WTC11 (cell line): Measurements from ENCODE around the gene ADARB2. TPM values are rescaled to one million over a fixed set of nuclear protein-coding genes. Genes with fewer than 3 reads are reported as not detected.

Experiments used
- ATAC-seq: fragments of 200-7000 bp; cut with Tn5 transposase; 2 replicates; pipeline ENCODE4 v1.10.0; 2021; ENCODE audit warnings: mild to moderate bottlenecking, moderate library complexity
- CTCF ChIA-PET: fragments of 300-600 bp; sonication (Branson Sonifier 250); formaldehyde crosslinking; loops from one replicate; lab custom pipeline; 2021; ENCODE audit warnings: antibody characterized with exemption; lab: Charles Lee
- POLR2A ChIA-PET: fragments of 350-600 bp; sonication (Branson Sonifier 250); formaldehyde crosslinking; loops from one replicate; lab custom pipeline; 2021; ENCODE audit warnings: antibody characterized with exemption; lab: Charles Lee
- DNase-seq: peaks from one replicate; pipeline ENCODE4 v3.0.0; 2021; ENCODE audit warnings: low spot score
- H3K27ac Mint-ChIP-seq: 2 replicates; pipeline ENCODE4 v1.8.0; 2021; ENCODE audit warnings: mixed read lengths
- H3K27me3 Mint-ChIP-seq: 2 replicates; pipeline ENCODE4 v1.8.0; 2021; ENCODE audit warnings: low read depth, mild to moderate bottlenecking, moderate library complexity, mixed read lengths
- H3K36me3 Mint-ChIP-seq: 2 replicates; pipeline ENCODE4 v1.8.0; 2021; ENCODE audit warnings: mixed read lengths
- H3K4me1 Mint-ChIP-seq: 2 replicates; pipeline ENCODE4 v1.8.0; 2022; ENCODE audit warnings: mixed read lengths
- H3K4me3 Mint-ChIP-seq: 2 replicates; pipeline ENCODE4 v1.8.0; 2021; ENCODE audit warnings: mild to moderate bottlenecking, moderate library complexity, mixed read lengths
- H3K9me3 Mint-ChIP-seq: 2 replicates; pipeline ENCODE4 v1.8.0; 2021; ENCODE audit warnings: mixed read lengths
- CREB1 ChIP-seq: sonication (generic); formaldehyde crosslinking; IDR thresholded peaks from 2 replicates; pipeline ENCODE4 v1.8.0; 2023; ENCODE audit warnings: mild to moderate bottlenecking, missing genetic modification reagents
- EMX1 ChIP-seq: fragments of 250-450 bp; sonication (Bioruptor Pico); IDR thresholded peaks from 2 replicates; pipeline ENCODE4 v1.8.0; 2021; ENCODE audit warnings: mild to moderate bottlenecking
- FOXJ3 ChIP-seq: sonication (generic); formaldehyde crosslinking; IDR thresholded peaks from 2 replicates; pipeline ENCODE4 v1.9.0; 2021; ENCODE audit warnings: missing genetic modification reagents, mild to moderate bottlenecking, borderline replicate concordance
- FOXK1 ChIP-seq: sonication (generic); formaldehyde crosslinking; IDR thresholded peaks from 2 replicates; pipeline ENCODE4 v1.8.0; 2022; ENCODE audit warnings: mild to moderate bottlenecking, moderate library complexity, missing genetic modification reagents
- GRHL2 ChIP-seq: fragments of 250-450 bp; sonication (Bioruptor Pico); IDR thresholded peaks from 2 replicates; pipeline ENCODE4 v1.8.0; 2022; ENCODE audit warnings: mild to moderate bottlenecking, moderate library complexity; ENCODE audit not compliant: insufficient replicate concordance, severe bottlenecking
- NR2C2 ChIP-seq: sonication (generic); formaldehyde crosslinking; IDR thresholded peaks from 2 replicates; pipeline ENCODE4 v1.8.0; 2022; ENCODE audit warnings: mild to moderate bottlenecking, missing genetic modification reagents
- OVOL2 ChIP-seq: fragments of 250-450 bp; sonication (Bioruptor Pico); IDR thresholded peaks from 2 replicates; pipeline ENCODE4 v1.9.0; 2021; ENCODE audit warnings: mild to moderate bottlenecking, borderline replicate concordance
- RELA ChIP-seq: sonication (generic); formaldehyde crosslinking; IDR thresholded peaks from 2 replicates; pipeline ENCODE4 v1.8.1; 2022; ENCODE audit warnings: missing genetic modification reagents, mild to moderate bottlenecking, borderline replicate concordance
- RORB ChIP-seq: fragments of 250-450 bp; sonication (Bioruptor Pico); IDR thresholded peaks from 2 replicates; pipeline ENCODE4 v1.9.0; 2021; ENCODE audit warnings: mild to moderate bottlenecking
- SMAD4 ChIP-seq: sonication (generic); formaldehyde crosslinking; IDR thresholded peaks from 2 replicates; pipeline ENCODE4 v1.8.0; 2022; ENCODE audit warnings: mild to moderate bottlenecking, missing genetic modification reagents
- SOX15 ChIP-seq: fragments of 250-450 bp; sonication (Bioruptor Pico); IDR thresholded peaks from 2 replicates; pipeline ENCODE4 v1.9.0; 2021; ENCODE audit warnings: mild to moderate bottlenecking
- TCF7 ChIP-seq: sonication (generic); formaldehyde crosslinking; IDR thresholded peaks from 2 replicates; pipeline ENCODE4 v1.8.0; 2022; ENCODE audit warnings: mild to moderate bottlenecking, low read depth, missing genetic modification reagents, moderate library complexity
- TEAD1 ChIP-seq: sonication (generic); formaldehyde crosslinking; IDR thresholded peaks from 2 replicates; pipeline ENCODE4 v1.8.0; 2022; ENCODE audit warnings: mild to moderate bottlenecking, missing genetic modification reagents
- TP53 ChIP-seq: sonication (generic); formaldehyde crosslinking; IDR thresholded peaks from 2 replicates; pipeline ENCODE4 v1.8.1; 2023; ENCODE audit warnings: mild to moderate bottlenecking, missing genetic modification reagents
- ZNF121 ChIP-seq: sonication (generic); formaldehyde crosslinking; IDR thresholded peaks from 2 replicates; pipeline ENCODE4 v1.8.0; 2023; ENCODE audit warnings: missing genetic modification reagents
- ZNF219 ChIP-seq: sonication (generic); formaldehyde crosslinking; IDR thresholded peaks from 2 replicates; pipeline ENCODE4 v1.8.0; 2023; ENCODE audit warnings: missing genetic modification reagents, mild to moderate bottlenecking, borderline replicate concordance
- ZNF263 ChIP-seq: sonication (generic); formaldehyde crosslinking; IDR thresholded peaks from 2 replicates; pipeline ENCODE4 v1.8.1; 2022; ENCODE audit warnings: low read depth, mild to moderate bottlenecking, moderate library complexity, missing genetic modification reagents
- total RNA-seq: library from RNA; stranded (reverse); gene quantifications from 3 replicates; pipeline ENCODE4 v1.2.3, GENCODE V29; 2021
- TF ChIP-seq, protein P1 (sequence below): sonication (generic); formaldehyde crosslinking; IDR thresholded peaks from 2 replicates; pipeline ENCODE4 v1.8.0; 2022; ENCODE audit warnings: mild to moderate bottlenecking, missing genetic modification reagents
- TF ChIP-seq, protein P2 (sequence below): sonication (generic); formaldehyde crosslinking; IDR thresholded peaks from 2 replicates; pipeline ENCODE4 v1.8.0; 2022; ENCODE audit warnings: mild to moderate bottlenecking, missing genetic modification reagents
- TF ChIP-seq, protein P3 (sequence below): sonication (generic); formaldehyde crosslinking; IDR thresholded peaks from 2 replicates; pipeline ENCODE4 v1.8.1; 2022; ENCODE audit warnings: mild to moderate bottlenecking, missing genetic modification reagents, moderate library complexity, borderline replicate concordance
- TF ChIP-seq, protein P4 (sequence below): sonication (generic); formaldehyde crosslinking; IDR thresholded peaks from 2 replicates; pipeline ENCODE4 v1.8.0; 2023; ENCODE audit warnings: missing genetic modification reagents
- TF ChIP-seq, protein P5 (sequence below): sonication (generic); formaldehyde crosslinking; IDR thresholded peaks from 2 replicates; pipeline ENCODE4 v1.8.1; 2023; ENCODE audit warnings: mild to moderate bottlenecking, missing genetic modification reagents

The ADARB2 gene
- total RNA-seq, 1 experiment from 2014 or later, result 3.7 TPM

DNA sequence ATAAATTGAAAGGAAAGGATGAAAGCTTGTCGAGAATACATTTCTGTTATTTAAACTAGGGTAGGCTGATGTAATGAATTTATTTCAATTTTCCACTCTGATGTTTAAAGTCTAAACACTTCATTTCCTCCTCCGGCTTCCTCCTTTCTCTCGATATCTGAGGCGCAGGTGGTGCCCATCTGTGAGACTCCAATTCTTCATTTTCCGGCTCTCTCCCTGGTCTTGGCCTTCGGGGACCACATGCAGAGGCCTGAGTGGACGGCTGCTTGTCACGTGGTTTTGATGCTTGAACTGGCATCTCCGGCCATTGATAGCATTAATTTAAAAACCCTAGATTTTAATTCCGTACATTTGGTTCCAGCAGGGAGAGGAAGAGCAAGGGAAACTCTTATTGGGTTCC lies 5.8 kb upstream of the ADARB2 start:
- no peak overlapping the region for H3K4me3 Mint-ChIP-seq
- H3K27me3 Mint-ChIP-seq, result peaks cover 55% of the 10 kb centered on the region
- TF ChIP-seq ZNF219 (CRISPR knock-in tag) (no peak), RELA (no peak), FOXK1 (CRISPR knock-in tag) (no peak), GRHL2 (CRISPR knock-in tag) (no peak), TCF7 (CRISPR knock-in tag) (no peak)
- H3K27ac Mint-ChIP-seq, result no peak overlapping the region
- peaks cover 6% of the 10 kb centered on the region for H3K4me1 Mint-ChIP-seq
- H3K36me3 Mint-ChIP-seq, result no peaks in the 10 kb centered on the region
- ChIA-PET POLR2A (no interaction called here), CTCF (no interaction called here)
- DNase-seq, result no peak
- H3K9me3 Mint-ChIP-seq, result peaks cover 3% of the 10 kb centered on the region; the same call in 1 of the 2 replicates
- no peak for ATAC-seq

DNA sequence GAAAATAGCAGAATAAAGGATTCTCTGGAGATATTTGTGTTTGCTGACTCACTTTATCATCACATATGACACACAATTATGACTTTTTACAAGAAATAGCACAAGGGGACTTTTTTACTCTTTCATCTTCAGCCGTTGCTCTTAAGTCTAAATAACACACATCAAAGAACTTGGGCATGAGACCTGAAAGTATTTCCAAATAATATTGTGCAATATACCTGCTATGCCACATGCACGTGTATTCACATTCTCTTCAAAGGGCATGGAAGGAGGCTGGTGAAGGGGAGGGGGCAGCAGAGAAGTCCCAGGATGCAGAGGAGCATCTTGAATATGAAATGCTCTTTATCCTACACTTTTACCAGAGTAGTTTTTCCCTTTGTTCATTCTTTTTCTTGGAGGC lies 4.1 kb upstream of the ADARB2 start:
- Mint-ChIP-seq H3K4me3 (no peak overlapping the region), H3K36me3 (no peaks in the 10 kb centered on the region), H3K27ac (no peak overlapping the region), H3K4me1 (peaks cover 10% of the 10 kb centered on the region), H3K9me3 (no peaks in the 10 kb centered on the region), H3K27me3 (peaks cover 71% of the 10 kb centered on the region)
- TF ChIP-seq, protein P1, sequence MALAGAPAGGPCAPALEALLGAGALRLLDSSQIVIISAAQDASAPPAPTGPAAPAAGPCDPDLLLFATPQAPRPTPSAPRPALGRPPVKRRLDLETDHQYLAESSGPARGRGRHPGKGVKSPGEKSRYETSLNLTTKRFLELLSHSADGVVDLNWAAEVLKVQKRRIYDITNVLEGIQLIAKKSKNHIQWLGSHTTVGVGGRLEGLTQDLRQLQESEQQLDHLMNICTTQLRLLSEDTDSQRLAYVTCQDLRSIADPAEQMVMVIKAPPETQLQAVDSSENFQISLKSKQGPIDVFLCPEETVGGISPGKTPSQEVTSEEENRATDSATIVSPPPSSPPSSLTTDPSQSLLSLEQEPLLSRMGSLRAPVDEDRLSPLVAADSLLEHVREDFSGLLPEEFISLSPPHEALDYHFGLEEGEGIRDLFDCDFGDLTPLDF (CRISPR knock-in tag), result no peak
- TF ChIP-seq, protein P2, sequence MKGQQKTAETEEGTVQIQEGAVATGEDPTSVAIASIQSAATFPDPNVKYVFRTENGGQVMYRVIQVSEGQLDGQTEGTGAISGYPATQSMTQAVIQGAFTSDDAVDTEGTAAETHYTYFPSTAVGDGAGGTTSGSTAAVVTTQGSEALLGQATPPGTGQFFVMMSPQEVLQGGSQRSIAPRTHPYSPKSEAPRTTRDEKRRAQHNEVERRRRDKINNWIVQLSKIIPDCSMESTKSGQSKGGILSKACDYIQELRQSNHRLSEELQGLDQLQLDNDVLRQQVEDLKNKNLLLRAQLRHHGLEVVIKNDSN, result no peak
- TF ChIP-seq, protein P3, sequence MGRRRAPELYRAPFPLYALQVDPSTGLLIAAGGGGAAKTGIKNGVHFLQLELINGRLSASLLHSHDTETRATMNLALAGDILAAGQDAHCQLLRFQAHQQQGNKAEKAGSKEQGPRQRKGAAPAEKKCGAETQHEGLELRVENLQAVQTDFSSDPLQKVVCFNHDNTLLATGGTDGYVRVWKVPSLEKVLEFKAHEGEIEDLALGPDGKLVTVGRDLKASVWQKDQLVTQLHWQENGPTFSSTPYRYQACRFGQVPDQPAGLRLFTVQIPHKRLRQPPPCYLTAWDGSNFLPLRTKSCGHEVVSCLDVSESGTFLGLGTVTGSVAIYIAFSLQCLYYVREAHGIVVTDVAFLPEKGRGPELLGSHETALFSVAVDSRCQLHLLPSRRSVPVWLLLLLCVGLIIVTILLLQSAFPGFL (CRISPR knock-in tag), result no peak
- TF ChIP-seq, protein P4, sequence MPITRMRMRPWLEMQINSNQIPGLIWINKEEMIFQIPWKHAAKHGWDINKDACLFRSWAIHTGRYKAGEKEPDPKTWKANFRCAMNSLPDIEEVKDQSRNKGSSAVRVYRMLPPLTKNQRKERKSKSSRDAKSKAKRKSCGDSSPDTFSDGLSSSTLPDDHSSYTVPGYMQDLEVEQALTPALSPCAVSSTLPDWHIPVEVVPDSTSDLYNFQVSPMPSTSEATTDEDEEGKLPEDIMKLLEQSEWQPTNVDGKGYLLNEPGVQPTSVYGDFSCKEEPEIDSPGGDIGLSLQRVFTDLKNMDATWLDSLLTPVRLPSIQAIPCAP (CRISPR knock-in tag), result no peak
- no peak for TF ChIP-seq EMX1
- no peak for TF ChIP-seq RELA
- no peak for TF ChIP-seq NR2C2
- no peak for DNase-seq
- CTCF ChIA-PET, result no interaction called here
- no peak for ATAC-seq
- POLR2A ChIA-PET, result no interaction called here

DNA sequence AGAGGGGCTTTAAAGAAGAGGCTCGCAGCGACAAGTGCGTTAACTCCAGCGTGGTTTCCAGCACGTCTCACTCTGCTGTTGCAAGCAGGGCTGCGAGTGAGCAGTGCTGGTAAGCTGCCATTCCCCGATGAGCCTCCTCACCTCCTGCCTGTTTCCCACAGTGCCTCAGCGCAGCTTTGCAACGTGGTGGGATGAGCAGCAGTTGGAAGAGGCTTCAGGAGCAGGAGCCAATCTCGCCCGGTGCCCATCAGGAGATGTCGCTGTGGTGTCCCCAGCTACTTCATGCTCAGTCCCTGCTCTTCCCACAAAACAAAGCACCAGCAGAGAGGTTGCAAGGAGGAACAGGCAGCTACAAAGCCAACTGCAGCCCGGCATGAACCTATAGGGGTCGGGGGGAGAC lies 2.4 kb upstream of the ADARB2 start:
- DNase-seq (no peak), ATAC-seq (no peak)
- ChIA-PET CTCF (interaction anchor here (0.6 to 2.4 kb wide), 4 partner anchors 10 to 505 kb away, joined by 3 to 10 read pairs (median 4); no protein-coding TSS in a partner anchor), POLR2A (interaction anchor here (1.1 kb wide), 1 partner anchor 15 kb away, joined by 3 read pairs; no protein-coding TSS in a partner anchor)
- no peak overlapping the region for H3K27ac Mint-ChIP-seq
- H3K27me3 Mint-ChIP-seq, result peaks cover 75% of the 10 kb centered on the region
- peaks cover 24% of the 10 kb centered on the region for H3K4me1 Mint-ChIP-seq
- H3K4me3 Mint-ChIP-seq, result no peak overlapping the region
- TF ChIP-seq CREB1 (no peak), FOXJ3 (no peak), TEAD1 (CRISPR knock-in tag) (no peak), ZNF121 (no peak), ZNF263 (CRISPR knock-in tag) (no peak), RORB (CRISPR knock-in tag) (no peak), TP53 (CRISPR knock-in tag) (no peak), SMAD4 (CRISPR knock-in tag) (no peak), SOX15 (no peak), EMX1 (no peak), OVOL2 (CRISPR knock-in tag) (no peak)
- TF ChIP-seq, protein P5, sequence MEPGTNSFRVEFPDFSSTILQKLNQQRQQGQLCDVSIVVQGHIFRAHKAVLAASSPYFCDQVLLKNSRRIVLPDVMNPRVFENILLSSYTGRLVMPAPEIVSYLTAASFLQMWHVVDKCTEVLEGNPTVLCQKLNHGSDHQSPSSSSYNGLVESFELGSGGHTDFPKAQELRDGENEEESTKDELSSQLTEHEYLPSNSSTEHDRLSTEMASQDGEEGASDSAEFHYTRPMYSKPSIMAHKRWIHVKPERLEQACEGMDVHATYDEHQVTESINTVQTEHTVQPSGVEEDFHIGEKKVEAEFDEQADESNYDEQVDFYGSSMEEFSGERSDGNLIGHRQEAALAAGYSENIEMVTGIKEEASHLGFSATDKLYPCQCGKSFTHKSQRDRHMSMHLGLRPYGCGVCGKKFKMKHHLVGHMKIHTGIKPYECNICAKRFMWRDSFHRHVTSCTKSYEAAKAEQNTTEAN (CRISPR knock-in tag), result no peak
- TF ChIP-seq, protein P2, result no peak
- TF ChIP-seq, all 79 proteins: peak for 0
- Mint-ChIP-seq H3K36me3 (no peaks in the 10 kb centered on the region), H3K9me3 (no peaks in the 10 kb centered on the region)
